ENCODE data around the gene MMD. TPM values are rescaled to one million over a fixed set of nuclear protein-coding genes. Genes with fewer than 3 reads are reported as not detected.

Gene MMD
- total and polyA plus RNA-seq, 2 of the 13 experiments (the other 11 are each of a cell fraction or from before 2014, with no cell fraction given), result 121 to 225 TPM

DNA sequence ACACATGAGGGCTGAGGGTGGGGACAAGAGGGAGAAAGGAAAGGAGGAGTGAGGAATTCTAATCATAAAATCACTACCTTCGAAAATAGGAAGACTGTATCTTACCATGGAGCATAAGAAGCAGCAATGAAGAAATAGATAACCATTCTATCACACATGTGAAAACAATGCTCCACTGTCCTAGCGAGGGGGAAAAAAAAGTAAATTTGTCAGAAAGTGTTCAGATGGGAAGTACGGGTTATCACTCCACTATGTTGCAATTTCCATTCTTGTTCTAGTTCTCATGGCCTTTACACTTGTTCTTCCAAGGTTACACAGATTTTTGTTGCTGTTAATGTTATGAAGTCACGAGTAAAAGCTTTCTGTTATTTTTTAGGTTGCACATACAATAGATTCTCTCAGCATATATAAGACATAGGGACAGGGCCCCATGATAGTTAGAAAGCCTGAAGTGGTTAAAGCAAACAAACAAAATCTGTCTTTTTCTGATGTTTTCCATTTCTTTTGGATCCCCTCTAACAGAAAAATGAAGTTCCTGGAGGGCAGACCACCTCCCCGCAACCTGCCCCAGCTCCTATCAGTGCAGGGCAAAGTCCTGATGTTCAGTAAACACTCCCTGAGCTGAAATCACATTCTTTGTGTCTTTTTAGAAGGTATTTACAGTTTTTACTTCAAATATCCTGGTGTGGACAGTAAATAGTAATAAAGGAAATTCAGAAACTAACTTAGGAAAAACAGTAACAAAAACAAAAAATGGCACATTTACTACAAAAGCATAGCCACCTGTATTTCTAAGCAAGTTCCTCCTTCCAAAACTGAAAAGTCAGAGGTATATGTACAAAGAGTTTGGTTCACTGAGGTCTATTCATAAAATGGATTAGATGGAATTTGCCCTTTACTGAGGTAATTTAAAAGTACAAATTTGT, 13.7 kb downstream of the MMD start (continued):
- TF ChIP-seq ARHGAP35 (CRISPR knock-in tag; IDR thresholded peaks at IDR 0.05; ENCODE audit: borderline replicate concordance), result no peak
- no peak for TF ChIP-seq ZNF30 (CRISPR knock-in tag; IDR thresholded peaks at IDR 0.05)
- peak; percentile 41 for TF ChIP-seq MIXL1 (CRISPR knock-in tag; IDR thresholded peaks at IDR 0.05)
- TF ChIP-seq ZNF329 (CRISPR knock-in tag; IDR thresholded peaks at IDR 0.05; ENCODE audit: low read depth), result 0 out of 2 replicates have a peak, but pooled peaks have one; percentile 30
- peak; percentile 31; the same call in 1 of the 2 replicates for TF ChIP-seq MAX (IDR thresholded peaks at IDR 0.05)
- no peak for TF ChIP-seq PAX8 (CRISPR knock-in tag; IDR thresholded peaks at IDR 0.05; ENCODE audit: borderline replicate concordance)
- TF ChIP-seq ZNF562 (CRISPR knock-in tag; IDR thresholded peaks at IDR 0.05; ENCODE audit: borderline replicate concordance), result no peak
- peak; percentile 18 for TF ChIP-seq AGO2 (optimal IDR thresholded peaks at IDR 0.05; ENCODE audit: low read depth, low read length)
- TF ChIP-seq, protein P1, sequence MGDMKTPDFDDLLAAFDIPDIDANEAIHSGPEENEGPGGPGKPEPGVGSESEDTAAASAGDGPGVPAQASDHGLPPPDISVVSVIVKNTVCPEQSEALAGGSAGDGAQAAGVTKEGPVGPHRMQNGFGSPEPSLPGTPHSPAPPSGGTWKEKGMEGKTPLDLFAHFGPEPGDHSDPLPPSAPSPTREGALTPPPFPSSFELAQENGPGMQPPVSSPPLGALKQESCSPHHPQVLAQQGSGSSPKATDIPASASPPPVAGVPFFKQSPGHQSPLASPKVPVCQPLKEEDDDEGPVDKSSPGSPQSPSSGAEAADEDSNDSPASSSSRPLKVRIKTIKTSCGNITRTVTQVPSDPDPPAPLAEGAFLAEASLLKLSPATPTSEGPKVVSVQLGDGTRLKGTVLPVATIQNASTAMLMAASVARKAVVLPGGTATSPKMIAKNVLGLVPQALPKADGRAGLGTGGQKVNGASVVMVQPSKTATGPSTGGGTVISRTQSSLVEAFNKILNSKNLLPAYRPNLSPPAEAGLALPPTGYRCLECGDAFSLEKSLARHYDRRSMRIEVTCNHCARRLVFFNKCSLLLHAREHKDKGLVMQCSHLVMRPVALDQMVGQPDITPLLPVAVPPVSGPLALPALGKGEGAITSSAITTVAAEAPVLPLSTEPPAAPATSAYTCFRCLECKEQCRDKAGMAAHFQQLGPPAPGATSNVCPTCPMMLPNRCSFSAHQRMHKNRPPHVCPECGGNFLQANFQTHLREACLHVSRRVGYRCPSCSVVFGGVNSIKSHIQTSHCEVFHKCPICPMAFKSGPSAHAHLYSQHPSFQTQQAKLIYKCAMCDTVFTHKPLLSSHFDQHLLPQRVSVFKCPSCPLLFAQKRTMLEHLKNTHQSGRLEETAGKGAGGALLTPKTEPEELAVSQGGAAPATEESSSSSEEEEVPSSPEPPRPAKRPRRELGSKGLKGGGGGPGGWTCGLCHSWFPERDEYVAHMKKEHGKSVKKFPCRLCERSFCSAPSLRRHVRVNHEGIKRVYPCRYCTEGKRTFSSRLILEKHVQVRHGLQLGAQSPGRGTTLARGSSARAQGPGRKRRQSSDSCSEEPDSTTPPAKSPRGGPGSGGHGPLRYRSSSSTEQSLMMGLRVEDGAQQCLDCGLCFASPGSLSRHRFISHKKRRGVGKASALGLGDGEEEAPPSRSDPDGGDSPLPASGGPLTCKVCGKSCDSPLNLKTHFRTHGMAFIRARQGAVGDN (CRISPR knock-in tag; IDR thresholded peaks at IDR 0.05), result no peak
- TF ChIP-seq ZNF501 (CRISPR knock-in tag; IDR thresholded peaks at IDR 0.05), result no peak
- peak; percentile 95 for TF ChIP-seq MED1 (CRISPR knock-in tag; IDR thresholded peaks at IDR 0.05)
- TF ChIP-seq ZNF350 (CRISPR knock-in tag; IDR thresholded peaks at IDR 0.05; ENCODE audit: borderline replicate concordance, low read depth), result no peak
- TF ChIP-seq ZSCAN20 (CRISPR knock-in tag; IDR thresholded peaks at IDR 0.05; ENCODE audit: borderline replicate concordance), result no peak
- 0 out of 2 replicates have a peak, but pooled peaks have one; percentile 10 for TF ChIP-seq ZNF629 (CRISPR knock-in tag; conservative IDR thresholded peaks at IDR 0.05)
- peak; percentile 11 to 93; a peak in 3 of 4 replicates for TF ChIP-seq EP300 (IDR thresholded peaks at IDR 0.05; ENCODE audit: low read depth in 2 of 2, low read length in 2 of 2)
- peak; percentile 68; the same call in 1 of the 2 replicates for TF ChIP-seq EP300 (CRISPR knock-in tag; IDR thresholded peaks at IDR 0.05; ENCODE audit: borderline replicate concordance)
- TF ChIP-seq ZFP1 (CRISPR knock-in tag; IDR thresholded peaks at IDR 0.05), result peak; percentile 40
- TF ChIP-seq ZNF503 (CRISPR knock-in tag; IDR thresholded peaks at IDR 0.05), result peak; percentile 91
- no peak for TF ChIP-seq ZNF737 (CRISPR knock-in tag; IDR thresholded peaks at IDR 0.05; ENCODE audit: borderline replicate concordance)
- TF ChIP-seq MTF2 (CRISPR knock-in tag; IDR thresholded peaks at IDR 0.05; ENCODE audit: borderline replicate concordance), result no peak
